ENCODE results near the gene CPSF4L. TPM values are rescaled to one million over a fixed set of nuclear protein-coding genes. Genes with fewer than 3 reads are reported as not detected.

The CPSF4L gene
- polyA plus RNA-seq, 3 donors, result not detected

- Mint-ChIP-seq H3K4me3 (no peak overlapping the region), H3K27ac (peak overlapping the region in 3 of 7 donors; percentile 16 to 61 (median 21))
- intact Hi-C loops (cut with micrococcal nuclease), result no loop called here
Observed at GRCh38 chr17:73201215-73202069, 60.2 kb downstream of the CPSF4L start.

GRCh38 chr17:73200476-73200875 lies 61.2 kb downstream of the CPSF4L start:
- no peaks in the 10 kb centered on the region for H3K4me1 ChIP-seq (ENCODE audit: control insufficient read depth in 1 of 2, insufficient read depth in 2 of 2, low read length in 2 of 2)
- no peak overlapping the region for H3K27ac Mint-ChIP-seq

More at GRCh38 chr17:73201215-73202069, 60.2 kb downstream of the CPSF4L start:
- no peak for TF ChIP-seq CTCF (IDR thresholded peaks at IDR 0.05)
- Histone ChIP-seq H4K20me1 (ENCODE audit: insufficient read depth, low read length) (peaks cover 10% of the 10 kb centered on the region), H3K27me3 (ENCODE audit: control insufficient read depth in 2 of 2, insufficient read depth in 2 of 2, low read length in 2 of 2) (no peaks in the 10 kb centered on the region), H3K9me3 (replicated peaks in 1 of 2; ENCODE audit: control insufficient read depth in 1 of 2, insufficient read depth in 1 of 2, low read length in 2 of 2) (no peaks in the 10 kb centered on the region), H3K4me1 (ENCODE audit: control insufficient read depth in 1 of 2, insufficient read depth in 2 of 2, low read length in 2 of 2) (no peaks in the 10 kb centered on the region), H3K36me3 (replicated peaks in 1 of 2; ENCODE audit: control insufficient read depth in 1 of 2, insufficient read depth in 2 of 2, low read length in 2 of 2) (peaks cover 96 to 100% of the 10 kb centered on the region in 2 donors), H3K9ac (ENCODE audit: insufficient read depth, low read length, poor library complexity, severe bottlenecking) (no peak overlapping the region), H2AFZ (ENCODE audit: insufficient read depth, low read depth, low read length, poor library complexity, severe bottlenecking) (no peak overlapping the region), H3K4me3 (replicated peaks in 1 of 3; ENCODE audit: low read depth in 2 of 3, low read length in 3 of 3) (no peak overlapping the region), H3K4me2 (replicated peaks; ENCODE audit: extremely low read depth, low read length, poor library complexity, severe bottlenecking) (no peak overlapping the region), H3K27ac (ENCODE audit: low read depth in 1 of 2, low read length in 2 of 2) (no peak overlapping the region), H3K79me2 (ENCODE audit: insufficient read depth, low read length) (no peaks in the 10 kb centered on the region)
- Mint-ChIP-seq H3K36me3 (peaks cover 96 to 100% of the 10 kb centered on the region in 2 donors), H3K9me3 (peaks cover 0 to under 1% (median 0%) of the 10 kb centered on the region in 7 donors), H3K4me1 (peaks cover 3% of the 10 kb centered on the region), H3K27me3 (ENCODE audit: low read depth in 3 of 3) (no peaks in the 10 kb centered on the region)
- no peak for DNase-seq
- 95% methylated on average over 16 of the region's 19 CpGs for WGBS (ENCODE audit: insufficient coverage)

More at GRCh38 chr17:73200476-73200875, 61.2 kb downstream of the CPSF4L start:
- H3K27me3 ChIP-seq (ENCODE audit: control insufficient read depth in 2 of 2, insufficient read depth in 2 of 2, low read length in 2 of 2), result no peaks in the 10 kb centered on the region
- no peaks in the 10 kb centered on the region for H3K9me3 ChIP-seq (replicated peaks in 1 of 2; ENCODE audit: control insufficient read depth in 1 of 2, insufficient read depth in 1 of 2, low read length in 2 of 2)
- no peak overlapping the region for H2AFZ ChIP-seq (ENCODE audit: insufficient read depth, low read depth, low read length, poor library complexity, severe bottlenecking)
- H3K4me1 Mint-ChIP-seq, result peaks cover 3% of the 10 kb centered on the region
- no peak overlapping the region for H3K4me2 ChIP-seq (replicated peaks; ENCODE audit: extremely low read depth, low read length, poor library complexity, severe bottlenecking)
- no peaks in the 10 kb centered on the region for H3K27me3 Mint-ChIP-seq (ENCODE audit: low read depth in 3 of 3)
- intact Hi-C loops (cut with micrococcal nuclease), result no loop called here
- no peak overlapping the region for H3K4me3 Mint-ChIP-seq
- no peak for TF ChIP-seq CTCF (IDR thresholded peaks at IDR 0.05)
- H3K27ac ChIP-seq (ENCODE audit: low read depth in 1 of 2, low read length in 2 of 2), result no peak overlapping the region
- peaks cover 89 to 96% of the 10 kb centered on the region in 2 donors for H3K36me3 Mint-ChIP-seq
- 100% methylated on average over 8 of the region's 10 CpGs for WGBS (ENCODE audit: insufficient coverage)
- no peak overlapping the region for H3K9ac ChIP-seq (ENCODE audit: insufficient read depth, low read length, poor library complexity, severe bottlenecking)
- H3K4me3 ChIP-seq (replicated peaks in 1 of 3; ENCODE audit: low read depth in 2 of 3, low read length in 3 of 3), result no peak overlapping the region
- H3K79me2 ChIP-seq (ENCODE audit: insufficient read depth, low read length), result no peaks in the 10 kb centered on the region
- H3K36me3 ChIP-seq (replicated peaks in 1 of 2; ENCODE audit: control insufficient read depth in 1 of 2, insufficient read depth in 2 of 2, low read length in 2 of 2), result peaks cover 87 to 95% of the 10 kb centered on the region in 2 donors
- peaks cover 3% of the 10 kb centered on the region for H4K20me1 ChIP-seq (ENCODE audit: insufficient read depth, low read length)
- DNase-seq, result no peak
- no peaks in the 10 kb centered on the region for H3K9me3 Mint-ChIP-seq

Data from CD14-positive monocyte (primary cell).